Osteoblast (primary cell): ENCODE data around the gene RNF225. TPM values are rescaled to one million over a fixed set of nuclear protein-coding genes. Genes with fewer than 3 reads are reported as not detected.

ENCODE experiments used
- DNase-seq: peaks from one replicate; pipeline ENCODE4 v3.0.0; 2011; ENCODE audit warnings: low spot score, mixed read lengths; ENCODE audit not compliant: insufficient read length; ENCODE audit errors: missing footprints
- H2AFZ ChIP-seq: 2 replicates; pipeline ENCODE4 v1.6.0; 2011; ENCODE audit warnings: mild to moderate bottlenecking, low read length
- H3K27ac ChIP-seq: 2 replicates; pipeline ENCODE4 v1.5.1; 2011; ENCODE audit warnings: mild to moderate bottlenecking, low read depth, low read length, moderate library complexity
- H3K27me3 ChIP-seq: 2 replicates; pipeline ENCODE4 v1.6.0; 2012; ENCODE audit warnings: mild to moderate bottlenecking, control low read depth, inconsistent platforms, low read length, moderate library complexity; ENCODE audit not compliant: insufficient read depth
- H3K36me3 ChIP-seq: 2 replicates; pipeline ENCODE4 v1.5.1; 2011; ENCODE audit warnings: mild to moderate bottlenecking, low read length, control low read depth, moderate library complexity; ENCODE audit not compliant: insufficient read depth
- H3K4me1 ChIP-seq: 2 replicates; pipeline ENCODE4 v1.5.1; 2011; ENCODE audit warnings: mild to moderate bottlenecking, low read length, control low read depth, moderate library complexity; ENCODE audit not compliant: insufficient read depth
- H3K4me2 ChIP-seq: 2 replicates; pipeline ENCODE4 v1.6.0; 2011; ENCODE audit warnings: mild to moderate bottlenecking, low read length; ENCODE audit not compliant: insufficient read depth
- H3K4me3 ChIP-seq: fragments of 200-600 bp; sonication (generic); 3 replicates; pipeline ENCODE4 v1.5.1; 2012; ENCODE audit warnings: mild to moderate bottlenecking, low read length, inconsistent platforms; ENCODE audit not compliant: insufficient read depth
- H3K79me2 ChIP-seq: 2 replicates; pipeline ENCODE4 v1.6.0; 2012; ENCODE audit warnings: mild to moderate bottlenecking, low read length, control low read depth, inconsistent platforms; ENCODE audit not compliant: insufficient read depth
- H3K9me3 ChIP-seq: 2 replicates; pipeline ENCODE4 v1.5.1; 2011; ENCODE audit warnings: low read depth, low read length, control low read depth
- H4K20me1 ChIP-seq: 2 replicates; pipeline ENCODE4 v1.6.0; 2012; ENCODE audit warnings: mild to moderate bottlenecking, low read length, control low read depth; ENCODE audit not compliant: insufficient read depth
- CTCF ChIP-seq: IDR thresholded peaks from 2 replicates; pipeline ENCODE4 v1.5.1; 2011; ENCODE audit warnings: mild to moderate bottlenecking, low read depth, low read length, moderate library complexity; ENCODE audit errors: extremely low read depth
- total RNA-seq: library from RNA; depleted of rRNA; stranded (reverse); fragments of >200 nt; gene quantifications from 2 replicates; pipeline ENCODE4 v1.2.3, GENCODE V29; 2012

Gene RNF225
- total RNA-seq, 1 donor, result not detected

GRCh38 chr19:58399903-58400302, 4.4 kb downstream of the RNF225 start:
- H3K4me1 ChIP-seq, result peaks cover 12% of the 10 kb centered on the region
- H3K9me3 ChIP-seq, result no peaks in the 10 kb centered on the region
- H2AFZ ChIP-seq, result peak overlapping the region; percentile 90
- H3K4me2 ChIP-seq, result peak overlapping the region; percentile 84
- H4K20me1 ChIP-seq, result peaks cover 5% of the 10 kb centered on the region
- peak; percentile 84 for DNase-seq
- no peak overlapping the region for H3K27ac ChIP-seq
- H3K27me3 ChIP-seq, result peaks cover 9% of the 10 kb centered on the region
- peaks cover 4% of the 10 kb centered on the region for H3K36me3 ChIP-seq
- H3K79me2 ChIP-seq, result no peaks in the 10 kb centered on the region
- no peak for TF ChIP-seq CTCF
- H3K4me3 ChIP-seq, result no peak overlapping the region

- peaks cover 12% of the 10 kb centered on the region for H3K4me1 ChIP-seq
- H3K4me3 ChIP-seq, result peak overlapping the region; percentile 71
- TF ChIP-seq CTCF, result no peak
- no peaks in the 10 kb centered on the region for H3K36me3 ChIP-seq
- H3K27me3 ChIP-seq, result peaks cover 9% of the 10 kb centered on the region
- H3K9me3 ChIP-seq, result no peaks in the 10 kb centered on the region
- no peaks in the 10 kb centered on the region for H3K79me2 ChIP-seq
- peak; percentile 75 for DNase-seq
- peak overlapping the region; percentile 84 for H3K4me2 ChIP-seq
- H3K27ac ChIP-seq, result no peak overlapping the region
- H4K20me1 ChIP-seq, result no peaks in the 10 kb centered on the region
- peak overlapping the region; percentile 90 for H2AFZ ChIP-seq
These were observed 5.0 kb downstream of the RNF225 start for GRCh38 chr19:58400316-58400915.

GRCh38 chr19:58400916-58401839, 5.7 kb downstream of the RNF225 start:
- Histone ChIP-seq H3K4me2 (peak overlapping the region; percentile 84), H3K36me3 (no peaks in the 10 kb centered on the region), H3K27me3 (peaks cover 5% of the 10 kb centered on the region), H3K27ac (peak overlapping the region; percentile 55), H2AFZ (peak overlapping the region; percentile 90), H3K4me1 (peaks cover 12% of the 10 kb centered on the region), H4K20me1 (no peaks in the 10 kb centered on the region), H3K9me3 (no peaks in the 10 kb centered on the region), H3K4me3 (peak overlapping the region; percentile 76), H3K79me2 (no peaks in the 10 kb centered on the region)
- TF ChIP-seq CTCF, result no peak
- DNase-seq, result peak; percentile 100
